Suppressor macrophage (primary cell): ENCODE data around the gene PRAMEF33.
"Not testable (repeated sequence)": the region's sequence is repeated elsewhere in the genome, so short reads cannot be mapped to it uniquely, and the experiment has no call there.

ENCODE experiments used
- DNase-seq, 4 experiments: peaks; one replicate each; pipeline ENCODE4 v3.0.0-alpha.2; 2020 to 2022
- total RNA-seq, 17 experiments: gene quantifications; one replicate each; lab custom pipeline; 2026; ENCODE audit warnings: mixed read lengths in 6 of 17, inconsistent platforms in 3 of 17; lab: John Stamatoyannopoulos, UW

The PRAMEF33 gene, protein sequence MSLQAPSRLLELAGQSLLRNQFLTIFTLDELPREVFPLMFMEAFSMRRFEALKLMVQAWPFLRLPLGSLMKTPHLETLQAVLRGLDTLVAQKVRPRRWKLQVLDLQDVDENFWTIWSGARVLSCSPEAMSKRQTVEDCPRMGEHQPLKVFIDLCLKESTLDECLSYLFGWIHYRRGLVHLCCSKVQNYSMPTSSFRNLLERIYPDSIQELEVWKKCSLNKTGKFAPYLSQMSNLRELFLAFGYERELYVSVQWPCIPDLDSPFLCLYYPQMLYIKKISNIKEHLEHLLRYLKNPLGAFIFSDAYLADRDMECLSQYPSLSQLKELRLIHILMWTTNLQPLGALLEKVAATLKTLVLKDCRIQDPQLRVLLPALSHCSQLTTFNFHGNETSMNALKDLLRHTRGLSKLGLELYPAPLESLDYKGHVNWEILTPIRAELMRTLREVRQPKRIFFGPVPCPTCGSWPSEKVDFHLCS
- 0 to 0.11 (median 0) reads per million in 17 experiments for total RNA-seq

DNA sequence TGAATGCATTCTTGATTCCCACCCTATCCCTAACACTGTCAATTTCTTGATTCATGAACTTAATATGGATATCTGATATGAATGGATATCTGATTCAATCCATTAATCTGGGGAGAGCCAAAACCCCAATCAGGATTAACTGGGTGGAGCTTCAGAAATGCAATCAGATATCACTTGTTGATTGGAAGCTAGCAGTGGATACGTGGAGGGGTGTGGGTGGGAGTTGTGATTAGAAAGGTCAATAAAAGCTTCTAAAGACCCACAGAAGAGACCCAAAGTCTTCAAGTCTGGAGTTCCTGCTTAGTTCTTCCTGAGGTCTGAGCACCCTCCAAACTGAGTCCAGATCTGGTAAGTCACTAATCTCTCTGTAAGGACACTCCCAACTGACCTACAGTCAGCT is at the start of gene PRAMEF33:
PRAMEF33 (plus strand) TSS at position 301 of the 400 bp plus-strand sequence. CDS start 2,416 bp downstream, outside the sequence.
- DNase-seq: not testable (repeated sequence)

DNA sequence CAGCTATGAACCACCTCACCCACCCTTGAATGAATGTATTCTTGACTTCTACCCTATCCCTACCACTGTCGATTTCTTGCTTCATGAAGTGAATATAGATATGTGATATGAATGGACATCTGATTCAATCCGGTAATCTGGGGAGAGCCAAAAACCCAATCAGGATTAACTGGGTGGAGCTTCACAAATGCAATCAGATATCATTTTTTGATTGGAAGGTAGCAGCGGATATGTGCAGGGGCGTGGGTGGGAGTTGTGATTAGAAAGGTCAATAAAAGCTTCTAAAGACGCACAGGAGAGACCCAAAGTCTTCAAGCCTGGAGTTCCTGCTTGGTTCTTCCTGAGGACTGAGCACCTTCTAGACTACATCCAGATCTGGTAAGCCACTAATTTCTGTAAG is 49.4 kb upstream of the PRAMEF33 start, which contains the start of gene PRAMEF5:
PRAMEF5 (plus strand) TSS at position 301 of the 400 bp plus-strand sequence. CDS start 5,071 bp downstream, outside the sequence.
- not testable (repeated sequence) for DNase-seq

DNA sequence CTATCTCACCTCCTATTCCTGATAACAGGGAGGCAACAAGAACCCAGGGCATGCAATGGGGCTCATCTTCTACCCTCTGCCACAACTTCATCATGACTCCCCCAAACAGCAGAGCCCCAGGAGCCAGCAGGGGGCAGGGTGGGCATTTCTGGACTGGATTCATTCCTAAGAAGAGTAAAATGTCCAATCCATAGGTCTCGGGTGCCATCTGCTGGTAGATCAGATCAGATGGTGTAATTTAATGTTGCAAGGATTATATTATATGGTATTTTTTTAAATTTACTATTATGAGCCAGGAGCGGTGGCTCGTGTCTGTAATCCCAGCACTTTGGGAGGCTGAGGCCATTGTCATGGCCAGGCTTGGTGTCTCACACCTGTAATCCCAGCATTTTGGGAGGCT is 38.2 kb upstream of the PRAMEF33 start:
- DNase-seq: not testable (repeated sequence)

DNA sequence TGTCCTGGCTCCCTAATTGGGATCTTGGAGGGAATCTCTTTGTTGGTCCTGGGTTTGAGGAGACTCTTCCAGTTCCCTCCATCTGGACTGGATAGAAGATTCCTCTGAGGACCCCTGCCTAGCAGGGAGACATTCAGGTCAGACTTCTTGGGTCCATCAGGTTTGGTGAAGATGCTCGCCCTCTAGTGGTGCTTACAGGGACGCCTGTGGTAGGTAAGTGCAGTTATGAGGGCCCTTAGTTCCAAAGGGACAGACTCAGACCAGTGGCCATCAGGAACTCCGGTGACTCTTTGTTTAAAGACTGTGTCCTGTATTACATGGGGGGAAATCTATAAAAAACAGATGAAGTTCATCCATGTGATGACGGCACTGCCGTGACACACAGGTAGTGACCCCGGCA is 26.3 kb upstream of the PRAMEF33 start:
- DNase-seq: peak in 1 of 4 experiments; percentile 0

DNA sequence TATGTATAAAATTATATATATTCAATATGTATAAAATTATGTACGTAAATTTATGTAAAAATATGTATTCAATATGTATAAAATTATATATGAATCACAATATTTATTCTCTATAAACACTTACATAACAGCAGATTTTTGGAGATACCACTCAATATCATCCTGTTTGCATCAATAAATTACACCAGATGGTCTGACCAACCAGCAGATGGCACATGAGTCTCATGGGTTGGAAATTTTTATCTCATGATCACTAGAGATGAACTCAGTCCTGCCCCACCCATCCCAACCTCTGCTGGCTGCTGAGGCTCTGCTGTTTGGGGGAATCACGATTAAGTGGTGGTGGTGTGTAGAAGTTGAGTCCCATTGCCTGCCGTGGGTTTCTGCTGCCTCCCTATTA is 23.7 kb upstream of the PRAMEF33 start:
- DNase-seq: not testable (repeated sequence)

DNA sequence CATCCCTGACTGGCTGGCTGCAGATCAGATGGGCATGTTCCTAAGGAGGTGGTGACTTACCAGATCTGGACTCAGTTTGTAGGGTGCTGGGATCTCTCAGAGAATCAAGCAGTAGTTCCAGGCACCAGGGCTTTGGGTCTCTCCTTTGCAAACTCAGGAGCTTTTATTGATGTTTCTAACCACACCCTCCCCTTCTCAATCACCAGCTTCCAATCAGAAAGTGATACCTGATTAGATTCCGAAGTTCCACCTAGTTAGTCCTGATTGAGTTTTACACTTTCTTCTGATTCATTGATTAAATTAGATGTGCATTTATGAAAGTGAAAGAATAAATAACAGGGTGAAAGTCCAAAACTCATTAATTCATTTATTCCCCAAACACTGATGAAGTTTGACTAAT is 18.3 kb upstream of the PRAMEF33 start, which contains the start of gene PRAMEF8:
PRAMEF8 (minus strand) TSS at position 101 of the 400 bp plus-strand sequence. CDS start 1,046 bp downstream, outside the sequence.
- DNase-seq: not testable (repeated sequence)

DNA sequence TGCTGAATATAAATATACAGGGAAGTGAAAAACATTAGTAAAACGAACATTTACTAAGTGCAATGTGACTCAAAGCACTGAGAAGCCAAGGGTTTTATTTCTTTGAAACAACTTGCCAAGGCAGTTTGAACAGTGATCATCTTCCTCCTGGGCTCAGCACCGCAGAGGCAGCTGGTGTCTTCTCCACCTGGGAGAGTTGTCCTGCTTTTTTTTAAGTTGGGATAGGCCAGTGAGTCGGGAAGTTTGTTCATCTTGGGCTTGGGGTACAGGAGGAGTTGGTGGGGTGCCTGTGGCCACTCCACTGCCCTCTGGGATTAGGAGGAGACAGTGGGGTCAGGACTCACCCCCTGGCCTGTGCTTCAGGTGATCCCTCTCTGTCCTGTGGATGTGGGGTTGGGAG is 14.3 kb upstream of the PRAMEF33 start:
- DNase-seq: not testable (repeated sequence)

DNA sequence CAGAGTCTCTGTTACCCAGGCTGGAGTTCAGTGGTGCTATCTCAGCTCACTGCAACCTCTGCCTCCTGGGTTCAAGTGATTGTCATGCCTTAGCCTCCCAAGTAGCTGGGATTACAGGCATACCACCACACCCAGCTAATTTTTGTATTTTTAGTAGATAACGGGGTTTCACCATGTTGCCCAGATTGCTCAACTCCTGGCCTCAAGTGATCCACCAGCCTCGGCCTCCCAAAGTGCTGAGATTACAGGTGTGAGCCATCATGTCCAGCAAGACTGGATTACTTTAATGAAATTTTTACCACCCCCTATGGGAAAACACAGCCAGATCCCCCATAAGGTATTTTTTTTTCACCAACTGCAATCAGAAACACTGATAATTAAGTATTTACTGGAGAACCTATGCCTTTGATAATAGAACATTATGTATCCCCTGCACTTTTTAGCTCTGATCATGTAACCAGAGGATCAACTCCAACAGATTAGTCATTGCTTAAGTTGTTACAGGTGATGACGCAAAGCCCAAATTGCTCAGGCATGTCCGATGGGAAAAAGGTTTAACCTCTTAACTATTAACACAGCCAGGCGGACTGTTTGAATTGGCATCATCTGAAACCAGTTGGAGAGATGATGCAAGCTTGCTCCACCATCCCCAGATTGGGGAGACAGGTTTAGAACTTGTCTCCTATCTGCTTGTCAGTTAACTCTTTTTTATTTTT is 6.0 kb upstream of the PRAMEF33 start:
- DNase-seq: not testable (repeated sequence)

DNA sequence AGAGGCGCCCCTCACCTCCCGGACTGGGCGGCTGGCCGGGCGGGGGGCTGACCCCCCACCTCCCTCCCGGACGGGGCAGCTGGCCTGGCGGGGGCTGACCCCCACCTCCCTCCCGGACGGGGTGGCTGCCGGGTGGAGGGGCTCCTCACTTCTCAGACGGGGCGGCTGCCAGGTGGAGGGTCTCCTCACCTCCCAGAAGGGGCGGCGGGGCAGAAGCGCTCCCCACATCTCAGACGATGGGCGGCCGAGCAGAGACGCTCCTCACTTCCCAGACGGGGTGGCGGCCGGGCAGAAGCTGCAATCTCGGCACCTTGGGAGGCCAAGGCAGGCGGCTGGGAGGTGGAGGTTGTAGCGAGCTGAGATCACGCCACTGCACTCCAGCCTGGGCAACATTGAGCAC is 4.6 kb upstream of the PRAMEF33 start:
- DNase-seq: not testable (repeated sequence)

DNA sequence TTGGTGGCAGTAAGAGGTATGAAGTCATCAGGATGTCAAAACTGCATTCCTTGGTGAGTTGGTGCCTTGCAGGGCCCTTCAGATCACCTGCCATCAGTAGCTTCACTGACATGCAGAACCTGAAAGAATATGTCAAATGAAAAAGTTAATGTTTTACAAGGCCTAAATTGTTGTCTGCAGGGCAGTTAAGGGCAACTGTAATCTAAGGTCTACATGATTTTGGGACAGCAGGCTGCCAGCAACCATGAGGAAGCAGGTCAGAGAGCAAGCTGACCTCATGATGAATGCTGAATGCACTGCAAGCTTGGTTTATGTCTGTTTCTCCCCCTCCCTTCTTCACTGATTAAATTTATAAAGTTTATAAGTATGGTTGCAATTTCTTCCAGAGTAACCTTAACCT is 1.1 kb upstream of the PRAMEF33 start:
- DNase-seq: not testable (repeated sequence)

DNA sequence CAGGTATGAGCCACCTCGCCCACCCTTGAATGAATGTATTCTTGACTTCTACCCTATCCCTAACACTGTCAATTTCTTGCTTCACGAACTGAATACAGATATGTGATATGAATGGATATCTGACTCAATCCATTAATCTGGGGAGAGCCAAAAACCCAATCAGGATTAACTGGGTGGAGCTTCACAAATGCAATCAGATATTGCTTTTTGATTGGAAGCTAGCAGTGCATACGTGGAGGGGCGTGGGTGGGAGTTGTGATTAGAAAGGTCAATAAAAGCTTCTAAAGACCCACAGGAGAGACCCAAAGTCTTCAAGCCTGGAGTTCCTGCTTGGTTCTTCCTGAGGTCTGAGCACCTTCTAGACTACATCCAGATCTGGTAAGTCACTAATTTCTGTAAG is 11.9 kb downstream of the PRAMEF33 start, which contains the start of gene PRAMEF15:
PRAMEF15 (plus strand) TSS at position 301 of the 400 bp plus-strand sequence. CDS start 2,827 bp downstream, outside the sequence.
- DNase-seq: not testable (repeated sequence)

DNA sequence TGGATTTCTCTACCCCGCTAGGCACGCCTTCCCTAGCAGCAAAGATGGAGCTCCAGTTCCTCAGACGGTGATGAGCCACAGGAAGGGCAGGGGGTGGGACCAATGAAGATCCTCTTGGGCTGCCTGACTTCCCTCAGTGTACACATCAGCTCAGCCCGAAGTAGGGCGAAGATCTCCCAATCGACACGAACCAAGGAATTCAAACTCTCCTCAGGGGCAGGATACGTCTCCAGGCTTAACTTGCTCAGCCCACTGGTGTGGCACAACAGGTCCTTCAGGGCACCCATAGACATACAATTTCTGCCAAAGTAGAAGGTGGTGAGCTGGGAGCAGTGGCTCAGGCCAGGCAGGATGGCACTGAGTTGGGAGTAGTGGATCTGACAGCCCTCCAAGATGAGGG is 39.2 kb downstream of the PRAMEF33 start:
- DNase-seq: not testable (repeated sequence)

DNA sequence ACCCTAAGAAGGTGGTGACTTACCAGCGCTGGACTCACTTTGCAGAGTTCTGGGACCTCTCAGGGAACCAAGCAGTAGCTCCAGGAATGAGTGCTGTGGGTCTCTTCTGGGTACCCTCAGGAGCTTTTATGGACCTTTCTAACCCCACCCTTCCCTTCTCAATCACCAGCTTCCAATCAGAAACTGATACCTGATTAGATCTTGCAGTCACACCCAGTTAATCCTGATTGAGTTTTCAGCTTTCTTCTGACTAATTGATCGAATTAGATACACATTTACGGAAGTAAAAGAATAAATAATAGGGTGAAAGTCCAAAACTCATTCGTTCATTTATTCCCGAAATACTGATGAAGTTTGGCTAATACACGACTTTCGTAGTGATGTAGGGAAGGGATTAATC is 43.7 kb downstream of the PRAMEF33 start, which contains the start of gene PRAMEF14:
PRAMEF14 (minus strand) TSS at position 101 of the 400 bp plus-strand sequence. CDS start 1,820 bp downstream, outside the sequence.
- not testable (repeated sequence) for DNase-seq

DNA sequence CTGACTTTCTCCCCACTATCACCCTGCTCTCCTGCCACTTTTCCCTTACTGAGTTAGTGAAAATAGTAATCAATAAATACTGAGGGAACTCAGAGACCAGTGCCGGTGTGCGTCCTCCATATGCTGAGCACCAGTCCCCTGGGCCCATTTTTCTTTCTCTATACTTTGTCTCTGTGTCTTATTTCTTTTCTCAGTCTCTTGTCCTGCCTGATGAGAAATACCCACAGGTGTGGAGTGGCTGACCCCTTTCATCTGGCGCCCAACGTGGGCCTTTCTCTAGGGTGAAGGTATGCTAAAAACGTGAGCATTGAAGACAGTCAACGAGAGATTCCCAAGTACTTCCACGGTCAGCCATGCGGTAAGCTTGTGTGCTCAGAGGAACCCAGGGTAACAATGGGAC is 50.1 kb downstream of the PRAMEF33 start:
- DNase-seq: not testable (repeated sequence)

DNA sequence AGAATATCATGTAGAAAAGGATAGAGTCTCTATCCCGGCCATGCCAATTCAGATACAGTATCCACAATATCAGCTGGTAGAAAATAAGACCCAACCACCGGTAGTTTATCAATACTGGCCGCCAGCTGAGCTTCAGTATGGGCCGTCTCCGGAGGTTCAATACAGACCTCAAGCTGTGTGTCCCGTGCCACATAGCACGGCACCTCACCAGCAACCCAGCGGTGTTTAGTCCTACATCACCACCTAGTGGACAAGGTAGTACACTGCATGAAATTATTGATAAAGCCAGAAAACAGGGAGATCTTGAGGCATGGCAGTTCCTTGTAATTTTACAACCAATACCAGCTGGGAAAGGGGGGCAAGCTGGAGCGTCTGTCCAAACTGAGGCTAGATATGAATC is 51.1 kb downstream of the PRAMEF33 start:
- DNase-seq: not testable (repeated sequence)

DNA sequence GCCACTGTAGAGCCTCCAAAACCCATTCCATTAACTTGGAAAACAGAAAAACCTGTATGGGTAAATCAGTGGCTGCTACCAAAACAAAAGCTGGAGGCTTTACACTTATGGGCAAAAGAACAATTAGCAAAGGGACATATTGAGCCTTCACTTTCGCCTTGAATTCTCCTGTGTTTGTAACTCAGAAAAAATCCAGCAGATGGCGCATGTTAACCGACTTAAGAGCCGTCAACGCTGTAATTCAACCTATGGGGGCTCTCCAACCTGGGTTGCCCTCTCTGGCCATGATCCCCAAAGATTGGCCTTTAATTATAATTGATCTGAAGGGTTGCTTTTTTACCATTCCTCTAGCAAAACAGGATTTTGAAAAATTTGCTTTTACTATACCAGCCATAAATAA is 53.4 kb downstream of the PRAMEF33 start:
- peak; percentile 61 to 78 (median 67) for DNase-seq
